HG03558 (cell line): ENCODE measurements around the gene MCRS1.

Experiments
- ATAC-seq: cut with Tn5 transposase; IDR thresholded peaks from one replicate; pipeline ENCODE4 v1.9.1; 2021; ENCODE audit warnings: moderate number of reproducible peaks; ENCODE audit not compliant: unreplicated experiment; ENCODE audit errors: extremely low read depth

The MCRS1 gene

GRCh38 chr12:49583366-49584094, 15.6 kb upstream of the MCRS1 start:
- no peak for ATAC-seq

GRCh38 chr12:49582850-49583249, 14.9 kb upstream of the MCRS1 start:
- no peak for ATAC-seq

GRCh38 chr12:49582201-49582600, 14.3 kb upstream of the MCRS1 start:
- ATAC-seq: no peak

- ATAC-seq: no peak
Observed at GRCh38 chr12:49580572-49581535, 12.9 kb upstream of the MCRS1 start.

GRCh38 chr12:49578471-49579112, 10.7 kb upstream of the MCRS1 start:
- ATAC-seq: no peak

- ATAC-seq: no peak
Observed at GRCh38 chr12:49577589-49578315, 9.8 kb upstream of the MCRS1 start.

GRCh38 chr12:49568442-49569162, 660 bp upstream of the MCRS1 start:
- no peak for ATAC-seq

GRCh38 chr12:49567302-49567610, 686 bp downstream of the MCRS1 start:
- no peak for ATAC-seq

GRCh38 chr12:49566361-49566760, 1.6 kb downstream of the MCRS1 start:
- no peak for ATAC-seq

GRCh38 chr12:49565406-49566265, 2.3 kb downstream of the MCRS1 start:
- no peak for ATAC-seq

- ATAC-seq: no peak
Observed at GRCh38 chr12:49564686-49565405, 3.1 kb downstream of the MCRS1 start.

- no peak for ATAC-seq
Observed at GRCh38 chr12:49563951-49564685, 3.8 kb downstream of the MCRS1 start.

GRCh38 chr12:49562831-49563230, 5.1 kb downstream of the MCRS1 start:
- no peak for ATAC-seq

GRCh38 chr12:49562233-49562632, 5.7 kb downstream of the MCRS1 start:
- ATAC-seq: no peak

GRCh38 chr12:49560695-49561094, 7.2 kb downstream of the MCRS1 start:
- no peak for ATAC-seq

- no peak for ATAC-seq
Observed at GRCh38 chr12:49559011-49559675, 8.8 kb downstream of the MCRS1 start.

- ATAC-seq: no peak
Observed at GRCh38 chr12:49558526-49558925, 9.4 kb downstream of the MCRS1 start.
